HG02884 (cell line): ENCODE results near the gene OR4K17.
"Not testable (repeated sequence)": the region's sequence is repeated elsewhere in the genome, so short reads cannot be mapped to it uniquely, and the experiment has no call there.

Experiments used
- ATAC-seq: cut with Tn5 transposase; IDR thresholded peaks from one replicate; pipeline ENCODE4 v1.9.1; 2021; ENCODE audit warnings: mild to moderate bottlenecking, moderate library complexity; ENCODE audit not compliant: unreplicated experiment

The OR4K17 gene, protein sequence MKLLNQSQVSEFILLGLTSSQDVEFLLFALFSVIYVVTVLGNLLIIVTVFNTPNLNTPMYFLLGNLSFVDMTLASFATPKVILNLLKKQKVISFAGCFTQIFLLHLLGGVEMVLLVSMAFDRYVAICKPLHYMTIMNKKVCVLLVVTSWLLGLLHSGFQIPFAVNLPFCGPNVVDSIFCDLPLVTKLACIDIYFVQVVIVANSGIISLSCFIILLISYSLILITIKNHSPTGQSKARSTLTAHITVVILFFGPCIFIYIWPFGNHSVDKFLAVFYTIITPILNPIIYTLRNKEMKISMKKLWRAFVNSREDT

DNA sequence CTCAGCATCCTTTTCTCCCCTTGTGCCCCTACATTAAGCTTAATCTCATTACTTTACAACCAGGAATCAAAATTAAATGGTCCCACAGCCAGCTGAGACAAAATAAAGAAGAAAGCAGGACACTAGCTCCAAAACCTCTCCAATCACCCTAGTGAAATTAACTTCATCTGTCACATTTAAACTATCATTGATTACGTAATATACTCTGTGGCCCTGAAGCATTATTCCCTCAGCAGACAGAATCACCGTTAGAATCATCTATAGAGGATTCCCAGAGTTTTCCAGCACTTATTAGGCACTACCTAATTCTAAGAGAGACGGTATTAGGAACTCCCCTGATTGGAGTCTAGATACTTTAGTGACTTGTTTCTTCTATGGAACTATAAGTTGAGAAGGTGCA lies at the start of gene OR4K17:
Gene OR4K17 (plus strand): TSS at position 302 of the 400 bp plus-strand sequence. CDS start 6,761 bp downstream, outside the sequence.
- ATAC-seq, result no peak

DNA sequence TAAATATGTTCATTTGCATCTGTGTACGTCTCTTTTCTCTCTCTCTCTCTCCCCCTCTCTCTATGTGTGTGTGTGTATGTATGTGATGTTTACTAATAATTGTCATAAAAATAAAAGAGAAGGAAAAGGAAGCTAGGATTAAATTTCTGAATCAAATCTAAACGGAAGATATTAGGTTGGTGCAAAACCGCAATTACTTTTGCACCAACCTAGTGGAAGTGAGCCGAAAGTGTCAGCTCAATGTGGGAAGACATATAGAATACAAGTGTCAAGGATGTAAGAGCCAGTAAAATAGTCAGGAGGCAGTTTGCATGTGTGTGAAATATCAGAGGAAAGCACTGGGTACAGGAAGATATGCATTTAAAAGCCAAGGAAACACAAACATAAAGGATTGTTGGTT lies 18.5 kb upstream of the OR4K17 start:
- ATAC-seq, result no peak

DNA sequence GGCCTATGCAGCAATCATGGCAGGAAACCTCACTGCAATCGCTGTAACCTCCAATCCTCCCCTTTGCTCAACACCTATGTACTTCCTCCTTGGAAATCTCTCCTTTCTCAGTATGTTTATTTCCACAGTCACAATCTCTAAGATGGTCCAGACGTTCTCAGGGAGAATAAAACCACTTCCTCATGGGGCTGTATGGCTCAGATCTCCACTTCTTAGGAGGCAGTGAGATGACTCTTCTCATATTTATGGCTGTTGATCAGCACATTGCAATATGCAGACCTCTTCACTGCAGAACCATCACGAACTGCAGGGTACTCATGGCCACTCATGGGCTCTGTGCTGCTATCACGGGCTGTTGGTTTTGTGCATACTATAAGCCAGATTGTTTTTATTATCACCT lies 17.1 kb upstream of the OR4K17 start:
- no peak for ATAC-seq

DNA sequence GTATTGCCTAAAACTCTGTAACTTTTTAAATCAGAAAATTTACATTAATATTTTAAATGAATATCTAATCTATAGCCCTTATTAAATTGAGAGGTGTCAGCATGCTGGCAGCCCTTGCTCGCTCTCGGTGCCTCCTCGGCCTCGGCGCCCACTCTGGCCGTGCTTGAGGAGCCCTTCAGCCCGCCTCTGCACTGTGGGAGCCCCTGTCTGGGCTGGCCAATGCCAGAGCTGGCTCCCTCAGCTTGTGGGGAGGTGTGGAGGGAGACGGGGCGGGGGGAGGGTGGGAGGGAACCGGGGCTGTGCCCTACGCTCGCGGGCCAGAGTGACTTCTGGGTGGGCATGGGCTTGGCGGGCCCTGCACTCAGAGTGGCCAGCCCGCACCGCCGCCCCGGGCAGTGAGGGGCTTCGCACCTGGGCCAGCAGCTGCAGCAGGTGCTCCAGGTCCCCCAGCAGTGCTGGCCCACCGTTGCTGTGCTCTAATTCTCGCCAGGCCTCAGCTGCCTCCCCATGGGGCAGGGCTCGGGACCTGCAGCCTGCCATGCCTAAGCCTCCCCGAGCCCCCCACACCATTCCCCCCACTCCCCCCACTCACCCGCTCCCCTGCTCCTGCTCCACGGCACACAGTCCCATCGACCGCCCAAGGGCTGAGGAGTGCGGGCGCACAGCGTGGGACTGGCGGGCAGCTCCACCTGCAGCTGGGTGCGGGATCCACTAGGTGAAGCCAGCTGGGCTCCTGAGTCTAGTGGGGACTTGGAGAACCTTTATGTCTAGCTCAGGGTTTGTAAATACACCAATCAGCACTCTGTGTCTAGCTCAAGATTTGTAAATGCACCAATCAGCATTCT lies 11.4 kb upstream of the OR4K17 start:
- ATAC-seq, result not testable (repeated sequence)

DNA sequence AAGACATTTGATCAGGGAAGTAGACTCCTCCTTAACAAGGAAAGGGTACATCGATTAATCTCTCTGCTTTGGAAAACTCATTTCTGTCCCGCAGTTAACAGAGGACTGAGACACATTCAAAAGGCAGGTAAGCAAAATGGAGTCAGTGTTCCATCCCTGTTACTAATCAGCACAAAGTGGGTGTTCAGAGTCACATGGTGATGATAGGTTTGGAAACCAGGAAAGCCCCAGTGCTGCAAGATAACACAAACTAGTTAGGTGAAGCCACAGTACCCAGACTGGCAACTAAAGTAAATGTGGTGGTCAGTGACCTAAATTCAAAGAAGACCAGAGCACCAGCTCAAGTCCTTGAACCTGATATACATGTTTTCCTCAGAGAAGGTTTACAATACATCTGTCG lies 1.8 kb downstream of the OR4K17 start:
- no peak for ATAC-seq

DNA sequence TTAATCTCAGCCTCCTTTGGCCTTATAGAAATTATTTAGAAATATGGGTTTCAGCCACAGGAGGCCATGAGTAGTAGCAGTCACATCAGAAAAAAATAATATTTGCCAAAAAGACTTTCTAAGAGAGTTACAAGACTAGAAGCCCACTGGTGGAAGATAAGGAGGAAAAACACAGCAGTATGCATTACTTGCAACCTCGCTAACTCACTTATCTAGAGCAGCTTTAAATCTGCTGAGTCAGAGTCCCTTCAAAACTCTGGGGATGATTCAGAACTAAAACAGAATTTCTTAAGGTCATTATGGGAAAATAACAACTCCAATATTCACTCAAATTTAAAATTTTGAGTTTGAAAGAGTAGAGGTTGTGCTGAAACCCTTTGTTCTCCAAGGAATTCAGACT lies 6.2 kb downstream of the OR4K17 start:
- ATAC-seq, result no peak

DNA sequence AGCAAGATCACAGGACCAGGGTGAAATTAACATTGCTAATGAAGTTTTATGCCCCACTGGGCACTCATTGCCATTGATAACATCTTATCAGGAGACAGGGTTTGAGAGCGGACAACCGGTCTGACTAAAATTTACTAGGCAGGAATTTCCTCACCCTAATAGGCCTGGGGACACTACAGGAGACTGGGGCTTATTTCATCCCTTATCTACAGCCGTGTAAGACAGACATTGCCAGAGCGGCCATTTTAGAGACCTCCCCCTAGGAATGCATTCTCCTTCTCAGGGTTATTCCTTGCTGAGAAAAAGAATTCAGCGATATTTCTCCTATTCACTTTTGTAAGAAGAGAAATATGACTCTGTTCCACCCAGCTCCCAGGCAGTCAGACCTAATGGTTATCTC lies 8.3 kb downstream of the OR4K17 start:
- ATAC-seq, result no peak

DNA sequence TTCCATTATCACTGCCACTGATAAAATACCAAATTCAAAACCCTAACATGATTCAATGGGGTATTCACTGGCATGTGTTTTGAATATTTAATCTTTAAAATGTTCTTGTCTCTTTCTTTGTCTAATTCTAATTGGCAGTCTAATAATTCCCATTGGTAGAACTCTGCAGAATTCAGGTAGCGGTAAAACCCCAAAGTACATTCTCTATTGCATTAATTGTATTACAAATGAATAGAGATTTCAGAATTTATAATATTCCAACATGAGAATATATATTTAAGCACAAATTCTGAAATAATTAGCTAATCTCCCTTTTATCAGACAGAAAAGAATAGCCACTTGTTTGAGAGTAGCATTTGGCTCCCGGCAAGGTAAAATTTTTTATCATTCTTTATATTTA lies 28.0 kb downstream of the OR4K17 start, which contains the start of gene OR4N5:
Gene OR4N5 (plus strand): TSS at position 301 of the 400 bp plus-strand sequence. CDS start 4,916 bp downstream, outside the sequence.
- ATAC-seq, result no peak

DNA sequence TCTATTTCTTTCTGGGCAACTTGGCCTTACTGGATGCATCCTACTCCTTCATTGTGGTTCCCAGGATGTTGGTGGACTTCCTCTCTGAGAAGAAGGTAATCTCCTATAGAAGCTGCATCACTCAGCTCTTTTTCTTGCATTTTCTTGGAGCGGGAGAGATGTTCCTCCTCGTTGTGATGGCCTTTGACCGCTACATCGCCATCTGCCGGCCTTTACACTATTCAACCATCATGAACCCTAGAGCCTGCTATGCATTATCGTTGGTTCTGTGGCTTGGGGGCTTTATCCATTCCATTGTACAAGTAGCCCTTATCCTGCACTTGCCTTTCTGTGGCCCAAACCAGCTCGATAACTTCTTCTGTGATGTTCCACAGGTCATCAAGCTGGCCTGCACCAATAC lies 33.4 kb downstream of the OR4K17 start:
- ATAC-seq, result no peak

DNA sequence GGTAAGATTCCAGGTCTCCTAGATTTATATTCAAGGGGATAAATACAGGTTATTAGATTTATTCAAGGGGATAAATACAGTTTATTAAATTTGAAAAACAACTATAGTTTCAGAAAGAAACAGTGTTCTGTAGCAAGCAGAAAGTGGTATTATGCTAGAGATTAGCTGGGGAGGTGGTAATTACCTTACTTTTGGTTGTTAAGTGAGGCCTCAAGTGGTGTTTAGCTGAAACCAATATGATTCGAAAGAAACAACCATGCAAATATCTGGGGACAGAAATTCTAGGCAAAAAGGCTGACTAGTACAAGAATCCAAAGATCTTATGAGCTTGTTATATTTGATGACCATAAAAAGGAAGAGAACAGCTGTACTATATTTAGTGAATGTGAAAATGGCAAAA lies 34.3 kb downstream of the OR4K17 start:
- peak; percentile 62 for ATAC-seq

DNA sequence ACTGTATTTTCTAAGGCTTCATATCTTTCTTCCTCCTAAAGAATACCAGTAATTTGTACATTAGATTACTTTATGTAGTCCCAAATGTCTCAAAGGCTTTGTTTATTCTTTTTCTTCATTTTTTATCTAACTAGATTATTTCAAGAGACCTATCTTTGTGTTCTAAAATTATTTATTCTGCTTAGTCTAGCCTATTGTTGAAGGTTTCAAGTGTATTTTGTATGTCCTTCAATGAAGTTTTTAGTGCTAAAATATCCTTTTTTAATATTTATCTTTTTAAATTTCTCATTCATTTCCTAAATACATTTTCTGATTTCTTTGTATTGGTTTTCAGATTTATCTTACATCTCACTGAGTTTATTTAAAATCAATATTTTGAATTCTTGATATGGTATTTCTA lies 53.9 kb downstream of the OR4K17 start:
- no peak for ATAC-seq

DNA sequence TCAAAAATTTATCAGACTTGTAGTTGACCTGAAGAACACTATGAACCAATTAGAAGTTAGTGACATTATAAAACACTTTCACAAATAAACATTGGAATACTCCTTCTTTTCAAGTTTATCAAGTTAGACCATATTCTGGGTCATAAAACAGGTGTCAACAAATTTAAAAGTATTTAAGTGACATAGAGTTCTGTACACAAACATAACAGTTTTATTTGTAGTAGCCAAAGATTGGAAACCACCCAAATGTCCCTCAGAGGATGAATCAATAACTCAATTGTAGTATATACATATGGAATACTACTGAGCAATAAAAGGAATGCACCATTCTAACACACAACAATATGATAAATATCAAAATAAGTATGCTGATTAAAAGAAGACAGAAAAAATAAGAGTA lies 56.6 kb downstream of the OR4K17 start:
- no peak for ATAC-seq

DNA sequence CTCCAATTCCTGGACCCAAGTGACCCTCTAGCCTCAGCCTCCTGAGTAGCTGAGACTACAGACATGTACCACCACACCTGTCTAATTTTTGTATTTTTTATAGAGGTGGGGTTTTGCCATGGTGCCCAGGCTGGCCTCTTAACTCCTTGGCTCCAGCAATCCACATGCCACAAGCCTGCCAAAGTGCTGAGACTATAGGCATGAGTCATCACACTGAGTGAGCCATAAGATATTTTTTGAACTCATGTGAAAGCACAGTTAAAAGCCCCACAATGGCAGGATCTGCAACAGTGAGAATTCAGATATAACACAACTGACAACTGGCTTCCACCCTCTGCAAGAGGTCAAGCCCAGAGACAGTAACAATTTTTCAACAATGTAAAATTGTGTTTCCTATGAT lies 59.3 kb downstream of the OR4K17 start:
- not testable (repeated sequence) for ATAC-seq
